HG03442 (cell line): ENCODE results near the gene ZNF507.

ENCODE experiments used
- ATAC-seq: cut with Tn5 transposase; IDR thresholded peaks from one replicate; pipeline ENCODE4 v1.9.1; 2021; ENCODE audit warnings: mild to moderate bottlenecking, moderate library complexity; ENCODE audit not compliant: unreplicated experiment

The ZNF507 gene

DNA sequence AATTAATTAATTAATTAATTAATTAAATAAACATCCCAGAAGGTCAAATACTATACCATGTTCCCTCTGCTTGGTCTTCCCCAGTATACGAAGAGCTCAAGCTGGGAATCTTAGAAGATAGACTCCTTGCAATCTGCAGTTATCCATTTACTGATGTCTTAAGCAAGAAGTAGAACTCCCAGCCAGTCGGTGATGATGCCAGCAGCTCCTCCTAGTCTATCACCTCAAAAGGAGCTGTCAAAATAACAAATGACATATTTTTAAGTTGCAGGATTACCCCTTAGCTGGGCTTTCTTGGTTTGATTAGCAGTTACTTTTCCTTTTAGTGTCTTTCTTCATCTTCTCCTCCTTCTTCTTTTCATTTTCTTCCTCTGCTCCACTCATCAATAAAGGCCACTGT lies 6.0 kb upstream of the ZNF507 start:
- ATAC-seq = no peak

DNA sequence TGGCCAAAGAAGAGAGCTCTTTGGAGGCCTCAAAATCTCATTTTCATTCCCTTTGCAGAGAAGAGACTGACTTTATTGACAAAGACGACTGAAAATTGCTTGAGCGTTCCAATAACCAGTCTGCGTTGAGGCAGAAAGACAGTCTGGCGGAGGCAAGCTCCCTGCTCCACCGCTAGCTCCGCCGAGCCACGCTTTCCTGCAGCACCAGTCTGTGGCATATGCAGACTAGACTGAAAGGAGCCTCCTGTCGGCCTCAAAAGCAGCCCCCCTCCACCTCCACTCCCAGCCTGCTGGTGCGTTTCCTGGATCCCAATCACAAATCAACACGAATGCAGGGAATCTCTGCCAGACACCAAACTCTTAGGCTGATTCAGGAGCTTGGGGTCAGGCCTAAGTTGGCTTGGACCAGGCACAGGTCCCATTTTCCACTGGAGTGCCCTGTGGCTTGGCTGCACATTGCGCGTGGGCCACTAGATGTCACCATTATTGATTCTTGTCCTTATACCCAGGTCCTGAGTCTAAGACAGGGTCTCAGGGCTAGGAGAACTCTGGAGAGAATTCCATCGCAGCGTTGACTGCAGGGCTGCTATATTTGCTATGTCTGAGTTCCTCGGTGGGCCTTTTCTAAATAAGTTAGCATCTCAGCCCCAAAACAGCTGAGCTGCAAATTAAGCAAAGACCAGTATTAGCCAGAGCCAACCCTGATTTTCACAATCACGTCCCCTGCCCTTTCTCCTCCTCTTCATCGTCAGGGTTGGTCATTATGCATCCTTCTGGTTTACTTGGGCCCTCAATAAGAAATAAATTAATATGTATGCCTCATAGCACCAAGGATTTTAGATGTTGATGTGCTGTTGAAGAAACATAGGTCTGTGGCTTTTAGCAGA lies 5.2 kb upstream of the ZNF507 start:
- ATAC-seq = no peak

DNA sequence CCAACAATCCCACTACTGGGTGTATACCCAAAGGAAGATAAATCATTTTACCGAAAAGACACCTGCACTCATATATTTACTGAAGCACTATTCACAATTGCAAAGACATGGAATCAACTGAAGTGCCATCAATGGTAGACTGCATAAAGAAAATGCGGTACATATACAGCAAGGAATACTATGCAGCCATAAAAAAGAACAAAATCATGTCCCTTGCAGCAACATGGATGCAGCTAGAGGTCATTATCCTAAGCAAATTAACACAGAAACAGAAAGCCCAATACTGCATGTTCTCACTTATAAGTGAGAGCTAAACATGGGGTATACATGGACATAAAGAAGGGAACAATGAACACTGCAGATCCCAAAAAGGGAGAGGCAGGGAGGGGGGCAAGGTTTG lies 2.7 kb upstream of the ZNF507 start:
- ATAC-seq = no peak

DNA sequence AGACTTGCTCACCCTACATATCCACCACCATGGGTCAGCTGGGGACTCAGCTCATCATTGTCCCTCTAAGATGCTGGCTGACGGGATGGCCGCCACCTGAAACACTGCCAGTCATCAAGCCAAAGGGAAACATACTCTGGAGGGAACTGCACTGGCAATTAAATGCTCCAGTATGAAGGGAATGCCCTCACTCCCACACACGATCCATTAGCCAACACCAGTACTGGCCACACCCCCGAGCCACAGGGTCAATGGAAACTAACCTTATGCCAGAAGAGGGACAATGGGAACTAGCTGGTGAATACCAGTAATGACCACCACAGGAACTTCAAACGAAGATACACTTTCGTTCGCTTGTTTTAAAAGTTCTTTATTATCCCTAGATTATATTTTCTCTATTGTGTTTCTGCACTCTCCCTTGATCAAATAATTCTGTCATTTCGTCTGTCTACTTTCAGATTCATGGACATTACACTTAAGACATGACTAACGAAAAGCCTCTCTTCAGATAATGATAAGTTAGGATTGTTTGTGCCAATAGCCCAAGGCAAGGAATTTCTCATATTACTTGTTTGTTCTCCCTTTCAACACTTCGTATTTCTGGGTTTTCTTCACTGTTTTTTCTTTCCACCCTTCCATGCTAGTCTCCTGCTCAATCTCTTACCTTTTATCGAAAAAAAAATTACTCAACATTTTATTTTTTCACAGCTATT lies 1.7 kb upstream of the ZNF507 start:
- ATAC-seq = no peak

DNA sequence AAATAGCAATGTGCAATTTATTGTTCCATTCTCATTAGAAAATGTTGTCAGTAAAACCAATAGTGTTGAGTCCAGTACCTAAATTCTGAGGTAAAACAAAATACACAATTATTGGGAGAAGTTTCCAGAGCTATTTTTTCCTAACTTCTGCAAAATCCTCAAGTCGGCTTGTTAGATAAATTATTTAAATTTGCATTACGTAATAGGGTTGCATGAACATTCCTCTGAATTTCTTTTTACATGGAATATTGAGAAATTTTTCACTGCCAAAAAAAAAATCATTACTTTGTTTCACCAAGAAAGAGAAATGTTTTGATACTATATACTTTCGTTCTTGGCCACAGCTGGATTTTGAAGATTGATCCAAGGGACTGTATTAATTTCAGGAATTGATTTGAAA lies 1.5 kb downstream of the ZNF507 start:
- ATAC-seq = no peak

DNA sequence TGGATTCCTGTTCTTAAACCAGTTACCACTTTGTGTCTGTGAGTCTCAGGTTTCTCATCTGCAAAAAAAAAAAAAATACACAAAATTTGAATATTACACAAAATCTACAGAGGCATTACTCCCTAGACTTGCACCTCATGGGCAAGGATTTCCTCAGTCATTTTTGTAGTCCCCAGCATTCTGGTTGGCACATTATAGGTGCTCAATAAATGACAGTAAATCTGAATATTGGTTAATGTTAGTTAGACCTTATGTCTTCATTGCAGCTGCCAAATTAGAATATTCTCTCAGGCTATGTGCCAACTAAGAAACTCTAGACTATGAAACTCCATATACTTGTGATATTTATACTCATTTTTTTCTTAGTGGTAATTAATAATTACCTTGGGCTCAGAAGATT lies 2.2 kb downstream of the ZNF507 start:
- ATAC-seq = no peak

DNA sequence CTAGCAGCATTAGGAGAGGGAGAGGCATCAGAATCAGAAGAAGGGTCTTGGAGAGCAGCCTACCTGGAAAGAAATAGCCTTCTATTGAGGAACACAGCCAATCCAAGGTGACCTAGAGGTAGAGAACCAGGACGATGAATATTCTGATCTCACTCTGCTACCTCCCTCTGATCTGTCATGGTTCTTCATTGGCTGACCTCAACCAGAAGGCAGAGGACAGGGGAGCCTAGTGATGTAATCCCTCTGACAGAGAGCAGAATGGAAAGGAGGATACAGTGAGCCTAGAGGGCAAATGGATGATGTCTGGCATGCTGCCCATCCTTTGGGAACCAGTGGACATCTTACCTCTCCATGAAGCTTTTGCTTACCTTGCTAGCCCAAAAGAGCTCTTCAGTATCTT lies 3.6 kb downstream of the ZNF507 start:
- no peak for ATAC-seq

DNA sequence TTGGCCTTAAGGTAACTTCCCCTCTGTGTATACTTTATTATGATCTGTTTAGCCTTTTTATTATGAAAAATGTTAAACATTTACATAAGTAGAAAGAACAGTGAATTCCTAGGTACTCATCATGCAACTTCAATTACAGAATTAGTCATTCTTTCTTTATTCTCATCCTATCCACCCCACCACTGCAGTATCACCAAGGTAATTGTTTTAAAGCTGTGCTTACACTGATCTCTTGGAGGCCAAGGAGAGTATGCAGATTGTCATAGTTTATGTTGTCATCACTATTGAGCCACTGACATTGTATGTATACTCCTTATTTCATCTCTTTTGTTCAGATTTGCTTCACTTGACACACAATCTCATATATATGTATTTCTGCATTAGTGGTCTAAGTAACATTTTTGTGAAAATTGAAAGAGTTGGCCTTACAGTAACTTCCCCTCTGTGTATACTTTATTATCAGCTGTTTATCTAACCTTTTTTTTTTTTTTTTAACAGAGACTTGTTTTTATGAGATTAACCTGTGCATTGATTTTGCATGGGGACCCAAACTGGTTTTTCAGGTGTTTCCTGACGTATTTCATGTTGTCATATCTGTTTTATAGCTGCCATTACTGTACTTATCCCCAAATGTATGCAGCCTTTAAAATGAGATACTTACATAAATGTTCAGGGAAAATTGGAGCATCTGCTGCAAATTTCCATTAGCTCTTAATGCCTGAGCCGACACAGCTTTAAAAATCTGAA lies 4.5 kb downstream of the ZNF507 start:
- ATAC-seq = no peak

DNA sequence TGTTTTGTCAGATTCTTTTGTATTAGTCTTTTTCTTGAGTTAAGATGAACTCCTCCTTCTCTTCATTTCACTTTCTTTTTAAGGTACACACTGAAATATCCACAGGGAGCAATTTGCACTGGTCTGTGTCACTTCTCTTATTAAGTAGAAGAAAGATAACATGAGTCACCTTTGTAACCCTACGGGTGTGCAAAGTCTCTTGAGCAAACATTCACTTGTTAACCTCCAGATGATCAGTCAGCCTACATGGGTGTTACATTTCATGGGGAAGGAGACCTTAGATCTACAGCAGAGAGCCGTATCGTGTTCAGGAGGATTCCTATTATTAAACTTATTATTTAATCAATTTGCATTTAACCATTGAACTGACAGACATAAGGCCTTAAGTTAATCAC lies 5.1 kb downstream of the ZNF507 start:
- ATAC-seq = no peak

DNA sequence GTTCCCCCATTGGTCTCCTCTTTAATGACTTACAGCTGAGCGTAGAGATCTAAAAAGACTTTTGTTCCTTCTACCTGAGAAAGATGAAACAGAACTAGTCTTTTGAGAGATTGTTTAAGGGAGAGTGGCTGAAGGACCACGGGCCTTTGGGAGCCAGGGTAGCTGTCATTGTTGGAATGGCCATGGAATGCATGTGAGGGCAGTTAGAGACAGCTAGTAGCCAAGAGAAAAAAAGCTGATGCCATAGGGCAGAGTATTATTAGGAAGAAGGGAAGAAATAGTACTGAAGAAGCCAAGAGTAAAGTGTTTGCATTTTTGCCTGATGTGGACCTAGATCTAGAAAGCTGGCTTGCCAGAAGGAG lies 5.6 kb downstream of the ZNF507 start:
- ATAC-seq = no peak

DNA sequence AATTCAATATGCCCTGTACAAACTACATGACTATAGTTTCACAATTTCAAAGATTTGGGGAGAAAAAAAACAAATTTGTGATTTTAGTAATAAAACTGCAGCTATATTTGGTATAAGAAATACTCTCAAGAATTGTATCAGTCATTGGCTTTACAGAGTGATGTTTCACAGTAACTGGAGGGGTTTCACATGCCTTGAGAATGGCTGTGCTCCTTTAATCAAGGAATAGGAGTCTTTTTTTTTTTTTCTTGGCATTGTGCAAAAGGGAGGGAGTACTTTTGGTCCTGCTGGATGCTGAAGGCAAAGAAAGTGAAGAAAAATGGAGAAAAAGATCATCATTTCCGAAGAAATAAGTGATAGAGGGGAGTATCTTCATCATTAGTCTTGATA lies 6.8 kb downstream of the ZNF507 start:
- ATAC-seq = no peak

DNA sequence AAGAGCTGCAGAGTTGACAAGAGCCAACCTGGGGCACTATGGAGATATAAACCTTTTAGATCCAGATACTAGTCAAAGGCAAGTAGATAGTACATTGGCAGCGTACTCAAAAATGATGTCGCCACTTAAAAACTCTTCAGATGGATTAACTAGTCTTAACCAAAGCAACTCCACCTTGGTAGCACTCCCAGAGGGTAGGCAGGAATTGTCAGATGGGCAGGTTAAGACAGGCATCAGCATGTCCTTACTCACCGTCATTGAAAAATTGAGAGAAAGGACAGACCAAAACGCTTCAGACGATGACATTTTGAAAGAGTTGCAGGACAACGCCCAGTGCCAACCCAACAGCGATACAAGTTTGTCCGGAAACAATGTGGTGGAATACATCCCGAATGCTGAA lies 8.9 kb downstream of the ZNF507 start:
- ATAC-seq = no peak

DNA sequence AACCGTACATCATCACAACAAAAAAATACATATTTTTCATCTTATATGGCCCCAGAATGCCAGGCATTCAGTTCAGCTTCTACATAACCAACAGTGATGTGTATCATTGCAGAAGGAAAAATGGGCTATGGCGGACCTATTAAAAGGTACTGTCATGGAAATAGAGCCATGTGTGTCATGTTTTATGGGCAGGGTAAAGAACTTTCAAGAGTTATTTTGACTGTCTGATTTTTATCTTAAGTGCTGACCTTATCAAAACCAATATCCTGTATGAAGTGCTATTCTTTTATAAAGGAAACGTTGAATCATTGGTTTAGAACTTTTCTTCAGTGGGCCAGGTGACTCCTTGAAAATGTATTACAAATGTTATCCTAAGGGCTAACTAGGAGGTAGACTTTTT lies 9.9 kb downstream of the ZNF507 start:
- no peak for ATAC-seq

DNA sequence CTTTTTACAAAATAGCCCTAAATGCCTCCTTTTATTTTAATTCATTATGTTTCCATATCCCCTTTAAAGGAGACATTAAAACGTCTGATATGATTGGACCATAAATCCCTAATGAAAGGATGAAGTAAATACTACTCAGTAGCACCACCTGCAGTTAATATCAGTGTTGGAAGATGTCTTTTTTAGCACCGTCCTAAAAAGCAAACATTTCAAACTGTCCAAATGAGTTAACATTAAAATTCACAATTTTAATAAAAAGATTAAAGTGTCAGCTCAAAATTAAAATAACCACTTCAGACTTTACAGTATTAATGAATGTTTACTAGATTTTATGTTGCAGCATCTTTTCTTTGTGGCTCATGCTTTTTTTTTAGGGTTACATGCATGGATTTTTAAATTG lies 12.3 kb downstream of the ZNF507 start:
- no peak for ATAC-seq

DNA sequence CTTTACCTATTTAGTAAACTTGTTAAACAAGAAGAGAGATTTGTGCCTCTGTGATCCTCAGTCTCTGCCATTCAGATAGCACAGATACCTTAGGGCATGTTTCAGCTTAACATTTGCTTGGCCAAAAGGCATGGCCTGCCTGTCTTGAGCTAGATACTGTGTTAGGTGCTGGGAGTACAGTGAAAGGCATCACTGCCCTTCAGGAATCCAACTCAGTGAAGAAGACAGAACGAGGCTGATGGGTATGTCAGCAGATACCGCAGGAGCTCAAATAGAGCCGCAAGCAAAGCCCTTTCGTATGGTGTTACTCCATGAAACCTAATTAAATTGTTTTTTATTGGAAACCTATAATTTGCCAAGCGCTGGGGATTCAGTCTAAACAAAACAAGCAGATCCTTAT lies 12.9 kb downstream of the ZNF507 start:
- no peak for ATAC-seq

DNA sequence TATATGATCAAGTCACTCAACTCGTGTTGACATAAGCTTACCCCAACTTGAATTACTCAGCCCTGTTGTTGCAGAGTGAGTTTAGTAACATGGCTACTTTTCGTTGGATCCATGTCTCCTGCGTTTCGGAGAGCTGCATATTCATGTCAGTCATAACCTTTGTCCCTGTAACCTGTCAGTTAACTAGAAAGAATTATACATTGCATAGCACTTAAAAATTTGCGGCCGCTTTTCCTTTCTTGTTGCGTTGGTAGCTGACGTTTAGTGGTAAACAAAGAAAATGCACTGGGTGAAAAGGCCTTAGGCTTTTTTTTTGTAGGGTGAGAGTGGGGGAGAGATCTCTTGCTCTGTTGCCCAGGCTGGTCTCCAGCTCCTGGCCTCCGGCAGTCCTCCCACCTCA lies 14.2 kb downstream of the ZNF507 start:
- ATAC-seq = no peak

DNA sequence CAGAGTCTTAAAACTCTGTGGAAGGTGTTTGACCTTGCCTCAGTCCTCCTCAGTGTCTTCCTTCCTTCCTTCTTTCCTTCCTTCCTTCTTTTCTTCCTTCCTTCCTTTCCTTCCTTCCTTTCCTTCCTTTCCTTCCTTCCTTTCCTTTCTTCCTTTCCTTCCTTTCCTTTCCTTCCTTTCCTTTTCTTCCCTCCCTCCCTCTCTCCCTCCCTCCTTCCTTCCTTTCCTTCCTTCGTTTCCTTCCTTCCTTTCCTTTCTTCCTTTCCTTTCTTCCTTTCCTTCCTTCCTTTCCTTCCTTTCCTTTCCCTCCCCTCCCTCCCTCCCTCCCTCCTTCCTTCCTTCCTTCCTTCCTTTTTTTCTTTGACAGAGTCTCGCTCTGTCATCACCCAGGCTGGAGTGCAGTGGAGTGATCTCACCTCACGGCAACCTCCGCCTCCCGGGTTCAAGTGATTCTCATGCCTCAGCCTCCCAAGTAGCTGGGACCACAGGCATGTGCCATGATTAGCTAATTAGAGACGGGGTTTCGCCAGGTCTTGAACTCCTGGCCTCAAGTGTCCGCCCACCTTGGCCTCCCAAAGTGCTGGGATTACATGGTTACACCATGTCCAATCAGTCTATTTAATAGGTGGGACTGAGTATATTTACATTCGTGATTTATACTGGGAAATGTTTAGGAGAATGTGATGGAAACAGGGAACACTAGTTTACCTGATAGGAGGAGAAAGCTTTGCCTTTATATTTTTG lies 16.3 kb downstream of the ZNF507 start:
- no peak for ATAC-seq

DNA sequence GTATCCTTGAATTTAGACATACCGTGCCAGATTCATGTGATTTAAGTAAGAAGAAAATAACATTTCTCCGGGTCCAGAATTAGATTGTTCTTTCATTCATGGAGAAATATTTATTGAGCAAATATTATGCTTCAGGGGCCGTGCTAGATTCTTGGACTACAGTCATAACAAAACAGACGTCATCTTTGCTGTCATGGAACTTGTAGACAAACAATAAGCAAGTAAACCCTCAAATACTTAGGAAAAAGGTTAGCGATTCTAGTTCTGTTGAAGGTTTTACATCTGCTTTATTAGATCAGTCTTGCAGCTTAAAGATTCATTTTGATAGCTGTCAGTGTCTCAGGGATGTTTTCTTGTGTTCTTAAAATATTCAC lies 16.9 kb downstream of the ZNF507 start:
- ATAC-seq = no peak

DNA sequence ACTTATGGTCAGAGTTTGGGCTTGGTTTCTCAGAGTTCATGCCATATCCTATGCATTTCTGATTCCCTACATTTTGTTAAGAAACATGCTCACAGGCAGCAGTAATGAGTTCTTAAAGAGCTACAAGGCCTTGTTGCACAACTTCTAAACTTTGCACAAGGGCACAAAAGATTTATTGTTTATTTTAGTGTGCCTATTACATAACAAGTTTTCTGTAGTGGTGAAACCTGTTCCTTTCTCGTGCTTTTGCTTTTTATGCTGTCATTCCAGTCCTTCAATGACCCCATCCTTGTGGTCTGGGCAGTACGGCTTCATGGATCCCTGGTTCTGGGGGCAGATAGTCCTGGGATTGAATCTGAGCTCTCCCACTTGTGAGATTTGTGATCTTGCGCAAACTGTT lies 17.8 kb downstream of the ZNF507 start:
- no peak for ATAC-seq

DNA sequence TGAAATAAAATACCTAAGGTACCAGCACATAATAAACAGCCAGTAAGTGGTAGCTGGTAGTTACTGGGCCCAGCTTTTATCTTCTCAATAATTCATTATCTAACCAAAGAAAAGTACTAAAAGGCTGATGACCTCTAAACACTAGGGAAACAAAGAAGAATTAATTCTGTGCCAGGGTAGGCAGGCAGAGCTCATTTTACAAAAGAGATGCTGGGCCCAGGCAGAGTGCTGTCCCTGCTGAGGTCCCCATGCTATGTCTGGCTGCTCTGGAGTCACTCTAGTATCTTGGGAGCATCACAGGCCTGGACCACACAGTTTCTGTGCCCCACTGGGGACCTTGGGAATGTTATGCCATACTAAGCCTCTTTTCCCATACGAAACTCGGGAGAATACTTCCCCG lies 18.2 kb downstream of the ZNF507 start:
- no peak for ATAC-seq

DNA sequence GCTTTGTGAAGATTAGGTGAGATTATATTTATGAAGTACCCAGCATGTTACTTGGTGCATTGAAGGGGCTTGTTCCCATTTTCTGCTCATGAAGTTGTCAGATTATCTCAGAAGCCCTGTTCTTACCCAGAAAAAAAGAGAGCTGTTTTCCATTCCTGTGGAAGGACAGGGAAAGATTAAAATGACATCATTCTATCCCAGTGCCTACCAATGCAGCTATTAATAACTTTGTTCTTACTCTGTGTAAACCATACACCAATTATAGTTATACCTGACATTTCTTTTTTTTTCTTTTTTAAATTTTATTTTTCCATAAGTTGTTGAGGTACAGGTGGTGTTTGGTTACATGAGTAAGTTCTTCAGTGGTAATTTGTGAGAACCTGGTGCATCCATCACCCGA lies 18.6 kb downstream of the ZNF507 start:
- no peak for ATAC-seq
